Neural crest cell (in vitro differentiated cells): ENCODE measurements around the gene INHBC. TPM values are rescaled to one million over a fixed set of nuclear protein-coding genes. Genes with fewer than 3 reads are reported as not detected.

Source experiments
- DNase-seq: peaks from one replicate; pipeline ENCODE4 v3.0.0; 2021; ENCODE audit warnings: low read depth, mixed read lengths, low spot score
- H3K27ac Mint-ChIP-seq: one replicate; pipeline ENCODE4 v1.8.0; 2021; ENCODE audit warnings: mild to moderate bottlenecking, mixed read lengths; ENCODE audit not compliant: unreplicated experiment
- H3K27me3 Mint-ChIP-seq: 2 replicates; pipeline ENCODE4 v1.8.0; 2021; ENCODE audit warnings: low read depth, mild to moderate bottlenecking, mixed read lengths
- H3K36me3 Mint-ChIP-seq: 2 replicates; pipeline ENCODE4 v1.8.0; 2021; ENCODE audit warnings: low read depth, mild to moderate bottlenecking, mixed read lengths
- H3K4me1 Mint-ChIP-seq: 2 replicates; pipeline ENCODE4 v1.8.0; 2021; ENCODE audit warnings: mixed read lengths
- H3K4me3 Mint-ChIP-seq: one replicate; pipeline ENCODE4 v1.8.0; 2021; ENCODE audit warnings: mild to moderate bottlenecking, mixed read lengths
- H3K9me3 Mint-ChIP-seq: 2 replicates; pipeline ENCODE4 v1.8.0; 2021; ENCODE audit warnings: mixed read lengths
- total RNA-seq: library from RNA; stranded (reverse); gene quantifications from 2 replicates; pipeline ENCODE4 v1.2.1, GENCODE V29; 2021
- TF ChIP-seq, protein P1 (sequence below): fragments of 200-600 bp; sonication (generic); conservative IDR thresholded peaks from 2 replicates; pipeline ENCODE4 v1.5.0; 2021; ENCODE audit warnings: antibody characterized with exemption, mild to moderate bottlenecking

INHBC gene
- total RNA-seq, 1 donor from 2014 or later: not detected

DNA sequence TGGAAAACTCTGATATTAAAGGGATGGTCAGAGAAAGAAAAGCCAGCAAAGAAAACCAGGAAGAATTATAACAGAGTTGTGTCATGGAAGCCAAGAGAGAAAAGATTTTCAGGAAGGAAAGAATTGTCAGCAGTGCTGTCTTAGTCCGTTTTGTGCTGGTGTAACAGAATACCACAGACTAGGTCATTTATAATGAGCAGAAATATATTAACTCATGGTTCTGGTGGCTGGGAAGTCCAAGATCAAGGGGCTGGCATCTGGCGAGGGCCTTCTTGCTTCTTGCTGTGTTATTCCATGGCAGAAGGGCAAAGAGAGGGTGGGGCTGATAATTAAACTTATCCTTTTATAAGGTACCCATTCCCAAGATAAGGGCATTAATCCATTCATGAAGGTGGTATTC is 14.1 kb downstream of the INHBC start:
- Mint-ChIP-seq H3K4me1 (peaks cover 5% of the 10 kb centered on the region), H3K27me3 (peaks cover 4% of the 10 kb centered on the region), H3K27ac (no peak overlapping the region), H3K36me3 (no peaks in the 10 kb centered on the region), H3K4me3 (no peak overlapping the region), H3K9me3 (no peaks in the 10 kb centered on the region)
- TF ChIP-seq, protein P1, sequence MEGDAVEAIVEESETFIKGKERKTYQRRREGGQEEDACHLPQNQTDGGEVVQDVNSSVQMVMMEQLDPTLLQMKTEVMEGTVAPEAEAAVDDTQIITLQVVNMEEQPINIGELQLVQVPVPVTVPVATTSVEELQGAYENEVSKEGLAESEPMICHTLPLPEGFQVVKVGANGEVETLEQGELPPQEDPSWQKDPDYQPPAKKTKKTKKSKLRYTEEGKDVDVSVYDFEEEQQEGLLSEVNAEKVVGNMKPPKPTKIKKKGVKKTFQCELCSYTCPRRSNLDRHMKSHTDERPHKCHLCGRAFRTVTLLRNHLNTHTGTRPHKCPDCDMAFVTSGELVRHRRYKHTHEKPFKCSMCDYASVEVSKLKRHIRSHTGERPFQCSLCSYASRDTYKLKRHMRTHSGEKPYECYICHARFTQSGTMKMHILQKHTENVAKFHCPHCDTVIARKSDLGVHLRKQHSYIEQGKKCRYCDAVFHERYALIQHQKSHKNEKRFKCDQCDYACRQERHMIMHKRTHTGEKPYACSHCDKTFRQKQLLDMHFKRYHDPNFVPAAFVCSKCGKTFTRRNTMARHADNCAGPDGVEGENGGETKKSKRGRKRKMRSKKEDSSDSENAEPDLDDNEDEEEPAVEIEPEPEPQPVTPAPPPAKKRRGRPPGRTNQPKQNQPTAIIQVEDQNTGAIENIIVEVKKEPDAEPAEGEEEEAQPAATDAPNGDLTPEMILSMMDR: no peak
- no peak for DNase-seq

- Mint-ChIP-seq H3K4me3 (no peak overlapping the region), H3K36me3 (no peaks in the 10 kb centered on the region), H3K4me1 (peaks cover 5% of the 10 kb centered on the region), H3K27ac (no peak overlapping the region), H3K27me3 (peaks cover 4% of the 10 kb centered on the region), H3K9me3 (no peaks in the 10 kb centered on the region)
- TF ChIP-seq, protein P1: no peak
- DNase-seq: no peak
These were observed 14.8 kb downstream of the INHBC start for GRCh38 chr12:57449375-57449774.

DNA sequence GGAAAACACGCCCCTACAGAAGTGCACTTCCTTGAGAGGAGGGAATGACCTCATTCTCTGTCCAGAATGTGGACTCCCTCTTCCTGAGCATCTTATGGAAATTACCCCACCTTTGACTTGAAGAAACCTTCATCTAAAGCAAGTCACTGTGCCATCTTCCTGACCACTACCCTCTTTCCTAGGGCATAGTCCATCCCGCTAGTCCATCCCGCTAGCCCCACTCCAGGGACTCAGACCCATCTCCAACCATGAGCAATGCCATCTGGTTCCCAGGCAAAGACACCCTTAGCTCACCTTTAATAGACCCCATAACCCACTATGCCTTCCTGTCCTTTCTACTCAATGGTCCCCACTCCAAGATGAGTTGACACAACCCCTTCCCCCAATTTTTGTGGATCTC is 15.5 kb downstream of the INHBC start:
- H3K36me3 Mint-ChIP-seq: no peaks in the 10 kb centered on the region
- H3K27me3 Mint-ChIP-seq: peaks cover 9% of the 10 kb centered on the region
- H3K9me3 Mint-ChIP-seq: no peaks in the 10 kb centered on the region
- TF ChIP-seq, protein P1: no peak
- no peak for DNase-seq
- no peak overlapping the region for H3K27ac Mint-ChIP-seq
- H3K4me3 Mint-ChIP-seq: no peak overlapping the region
- peaks cover 5% of the 10 kb centered on the region for H3K4me1 Mint-ChIP-seq

GRCh38 chr12:57451233-57451778 is 16.7 kb downstream of the INHBC start:
- no peaks in the 10 kb centered on the region for H3K9me3 Mint-ChIP-seq
- DNase-seq: no peak
- peaks cover 18% of the 10 kb centered on the region for H3K27me3 Mint-ChIP-seq
- H3K4me3 Mint-ChIP-seq: no peak overlapping the region
- H3K27ac Mint-ChIP-seq: no peak overlapping the region
- H3K36me3 Mint-ChIP-seq: no peaks in the 10 kb centered on the region
- TF ChIP-seq, protein P1: no peak
- H3K4me1 Mint-ChIP-seq: peaks cover 9% of the 10 kb centered on the region

- Mint-ChIP-seq H3K4me3 (no peak overlapping the region), H3K36me3 (no peaks in the 10 kb centered on the region), H3K9me3 (no peaks in the 10 kb centered on the region), H3K4me1 (peaks cover 10% of the 10 kb centered on the region), H3K27me3 (peaks cover 18% of the 10 kb centered on the region), H3K27ac (no peak overlapping the region)
- no peak for DNase-seq
- TF ChIP-seq, protein P1: no peak
These were observed 17.8 kb downstream of the INHBC start for GRCh38 chr12:57452181-57452936.
